GM23338 (cell line): ENCODE results near the gene CMSS1. TPM values are rescaled to one million over a fixed set of nuclear protein-coding genes. Genes with fewer than 3 reads are reported as not detected.

Source experiments
- ATAC-seq: fragments of 200-7000 bp; cut with Tn5 transposase; 3 replicates; pipeline ENCODE4 v1.9.1; 2020
- DNase-seq: peaks from one replicate; pipeline ENCODE4 v3.0.0-alpha.2; 2015; ENCODE audit warnings: low spot score
- H2AFZ ChIP-seq: fragments of 200-600 bp; sonication (generic); 2 replicates; pipeline ENCODE4 v1.8.0; 2016; ENCODE audit warnings: antibody characterized with exemption, mild to moderate bottlenecking, moderate library complexity
- H3F3A ChIP-seq: fragments of 200-600 bp; sonication (generic); replicated peaks from 2 replicates; pipeline ENCODE4 v1.8.0; 2017; ENCODE audit warnings: antibody characterized with exemption, mixed run types, low read depth
- H3K27ac ChIP-seq: fragments of 200-600 bp; sonication (generic); 2 replicates; pipeline ENCODE4 v1.6.1; 2016; ENCODE audit warnings: low read depth
- H3K27me3 ChIP-seq: fragments of 200-600 bp; sonication (generic); 2 replicates; pipeline ENCODE4 v1.8.0; 2016; ENCODE audit warnings: mild to moderate bottlenecking, mixed run types, moderate library complexity; ENCODE audit not compliant: insufficient read depth
- H3K36me3 ChIP-seq: fragments of 200-600 bp; sonication (generic); 2 replicates; pipeline ENCODE4 v1.8.0; 2016; ENCODE audit warnings: mild to moderate bottlenecking; ENCODE audit not compliant: insufficient read depth
- H3K4me1 ChIP-seq: fragments of 200-600 bp; sonication (generic); 2 replicates; pipeline ENCODE4 v1.8.0; 2016; ENCODE audit warnings: mild to moderate bottlenecking, moderate library complexity; ENCODE audit not compliant: insufficient read depth
- H3K4me2 ChIP-seq: fragments of 200-600 bp; sonication (generic); 2 replicates; pipeline ENCODE4 v1.7.1; 2017; ENCODE audit warnings: mixed run types
- H3K4me3 ChIP-seq: fragments of 200-600 bp; sonication (generic); 2 replicates; pipeline ENCODE4 v1.6.1; 2016; ENCODE audit warnings: mixed run types
- H3K79me2 ChIP-seq: fragments of 200-600 bp; sonication (generic); replicated peaks from 2 replicates; pipeline ENCODE4 v1.8.0; 2017; ENCODE audit warnings: mild to moderate bottlenecking; ENCODE audit not compliant: insufficient read depth
- H3K9me2 ChIP-seq: fragments of 200-600 bp; sonication (generic); 2 replicates; pipeline ENCODE4 v1.8.0; 2017; ENCODE audit not compliant: insufficient read depth
- H4K20me1 ChIP-seq: fragments of 200-600 bp; sonication (generic); replicated peaks from 2 replicates; pipeline ENCODE4 v1.8.0; 2017; ENCODE audit warnings: mild to moderate bottlenecking; ENCODE audit not compliant: insufficient read depth
- H3K27ac Mint-ChIP-seq: 2 replicates; pipeline ENCODE4 v1.8.0; 2020; ENCODE audit warnings: inconsistent platforms, mild to moderate bottlenecking, moderate library complexity, mixed read lengths
- H3K27me3 Mint-ChIP-seq: 3 replicates; pipeline ENCODE4 v1.8.0; 2022; ENCODE audit warnings: low read depth, mild to moderate bottlenecking, moderate library complexity, mixed read lengths, inconsistent platforms; ENCODE audit not compliant: insufficient read depth, poor library complexity
- H3K36me3 Mint-ChIP-seq: 3 replicates; pipeline ENCODE4 v1.8.0; 2021; ENCODE audit warnings: low read depth, mild to moderate bottlenecking, inconsistent platforms, moderate library complexity, mixed read lengths
- H3K4me1 Mint-ChIP-seq: 3 replicates; pipeline ENCODE4 v1.8.0; 2020; ENCODE audit warnings: mild to moderate bottlenecking, inconsistent platforms, mixed read lengths
- H3K4me3 Mint-ChIP-seq: 3 replicates; pipeline ENCODE4 v1.8.0; 2021; ENCODE audit warnings: moderate library complexity, mild to moderate bottlenecking, inconsistent platforms, mixed read lengths
- H3K9me3 Mint-ChIP-seq: 3 replicates; pipeline ENCODE4 v1.8.0; 2020; ENCODE audit warnings: moderate library complexity, mild to moderate bottlenecking, inconsistent platforms, mixed read lengths
- CREB1 ChIP-seq: fragments of 250-450 bp; sonication (Bioruptor Pico); IDR thresholded peaks from 2 replicates; pipeline ENCODE4 v1.5.0; 2020; ENCODE audit warnings: low read depth, mild to moderate bottlenecking, moderate library complexity
- CTCF ChIP-seq, 2 experiments: fragments of 200-600 bp in 1 of 2; sonication (generic) in 1 of 2; conservative IDR thresholded peaks; 2 replicates each; pipeline versions ENCODE4 v1.5.1 to v1.6.1; 2016 to 2017; ENCODE audit warnings: antibody characterized with exemption in 2 of 2, low read depth in 2 of 2, mild to moderate bottlenecking in 2 of 2, moderate library complexity in 1 of 2
- ETS1 ChIP-seq: IDR thresholded peaks from 2 replicates; pipeline ENCODE4 v1.6.1; 2016; ENCODE audit warnings: antibody characterized with exemption
- EZH2 ChIP-seq: fragments of 200-600 bp; sonication (generic); IDR thresholded peaks from one replicate; pipeline ENCODE4 v1.8.0; 2017; ENCODE audit warnings: antibody characterized with exemption, mild to moderate bottlenecking, low read depth; ENCODE audit not compliant: unreplicated experiment
- EZH2phosphoT487 ChIP-seq: fragments of 200-600 bp; sonication (generic); IDR thresholded peaks from one replicate; pipeline ENCODE4 v1.8.1; 2018; ENCODE audit warnings: antibody characterized with exemption; ENCODE audit not compliant: unreplicated experiment
- JUNB ChIP-seq: IDR thresholded peaks from one replicate; pipeline ENCODE4 v1.6.1; 2016; ENCODE audit warnings: antibody characterized with exemption; ENCODE audit not compliant: unreplicated experiment
- NANOG ChIP-seq: IDR thresholded peaks from 2 replicates; pipeline ENCODE4 v1.6.1; 2016; ENCODE audit warnings: antibody characterized with exemption, borderline replicate concordance
- REST ChIP-seq: IDR thresholded peaks from one replicate; pipeline ENCODE4 v1.6.1; 2018; ENCODE audit warnings: antibody characterized with exemption; ENCODE audit not compliant: unreplicated experiment
- ZNF331 ChIP-seq: fragments of 250-450 bp; sonication (Bioruptor Pico); IDR thresholded peaks from 2 replicates; pipeline ENCODE4 v1.5.0; 2020; ENCODE audit warnings: low read depth, mild to moderate bottlenecking, moderate library complexity
- ZNF462 ChIP-seq: fragments of 250-450 bp; sonication (Bioruptor Pico); IDR thresholded peaks from 2 replicates; pipeline ENCODE4 v1.5.0; 2020; ENCODE audit warnings: mild to moderate bottlenecking, moderate library complexity
- polyA plus RNA-seq: library from polyadenylated mRNA; unstranded; fragments of >200 nt; fragmentation: Nextera tagmentation; extraction: Ambion mirVana; gene quantifications from 2 replicates; pipeline ENCODE4 v1.2.1, GENCODE V29; 2016
- total RNA-seq: library from RNA; depleted of rRNA; stranded (reverse); fragments of >200 nt; shearing (Covaris generic); gene quantifications from 2 replicates; pipeline ENCODE4 v1.2.3, GENCODE V29; 2014

CMSS1 gene
- total and polyA plus RNA-seq, 2 experiments from 2014 or later = 39.4 to 187 TPM

GRCh38 chr3:100009276-100010086 lies 191.8 kb downstream of the CMSS1 start (continued):
- TF ChIP-seq REST (no peak), JUNB (no peak), NANOG (no peak), EZH2 (no peak), ZNF331 (CRISPR knock-in tag) (no peak), CREB1 (CRISPR knock-in tag) (no peak), EZH2phosphoT487 (no peak)

GRCh38 chr3:100010087-100010417 lies 192.4 kb downstream of the CMSS1 start:
- Histone ChIP-seq H3K4me2 (peak overlapping the region; percentile 48; the same call in 1 of the 2 replicates), H3K27me3 (no peaks in the 10 kb centered on the region), H3K9me2 (no peaks in the 10 kb centered on the region), H3K4me1 (peaks cover 30% of the 10 kb centered on the region), H3K4me3 (no peak overlapping the region), H3F3A (no peaks in the 10 kb centered on the region), H2AFZ (no peak overlapping the region), H4K20me1 (no peaks in the 10 kb centered on the region), H3K36me3 (no peaks in the 10 kb centered on the region), H3K27ac (no peak overlapping the region), H3K79me2 (no peaks in the 10 kb centered on the region)
- ATAC-seq (no peak), DNase-seq (no peak)
- Mint-ChIP-seq H3K27me3 (no peaks in the 10 kb centered on the region), H3K27ac (no peak overlapping the region), H3K4me3 (no peak overlapping the region), H3K9me3 (peaks cover 3% of the 10 kb centered on the region; the same call in 1 of the 3 replicates), H3K4me1 (peaks cover 26% of the 10 kb centered on the region), H3K36me3 (peaks cover 3% of the 10 kb centered on the region; the same call in 2 of the 3 replicates)
- TF ChIP-seq JUNB (no peak), CREB1 (CRISPR knock-in tag) (no peak), CTCF (conservative IDR thresholded peaks at IDR 0.05; ENCODE audit: low read depth in 2 of 2) (no peak), ZNF331 (CRISPR knock-in tag) (no peak), ZNF462 (CRISPR knock-in tag) (no peak), ETS1 (no peak), EZH2 (no peak)
